ENCODE data around the gene CORO2B. TPM values are rescaled to one million over a fixed set of nuclear protein-coding genes. Genes with fewer than 3 reads are reported as not detected.

The CORO2B gene
- total and polyA plus RNA-seq, 2 of the 4 experiments (the other 2 are of a cell fraction) = 9.3 to 39.3 TPM

- Histone ChIP-seq H3K4me3 (ENCODE audit: insufficient read depth, low read depth, low read length) (no peak overlapping the region), H2AFZ (replicated peaks; ENCODE audit: low read length, poor library complexity) (peak overlapping the region; percentile 76), H3K56ac (ENCODE audit: extremely low read depth, insufficient read depth, low read length) (peak overlapping the region; percentile 51; the same call in 1 of the 2 replicates), H3K4ac (ENCODE audit: low read depth, low read length) (peak overlapping the region; percentile 95), H3K27me3 (ENCODE audit: control insufficient read depth, insufficient read depth, low read length) (no peaks in the 10 kb centered on the region), H4K91ac (ENCODE audit: insufficient read depth, low read depth, low read length) (peak overlapping the region; percentile 95), H2AK5ac (ENCODE audit: low read depth, low read length) (peak overlapping the region; percentile 99), H3K9ac (ENCODE audit: low read depth, low read length) (no peak overlapping the region), H3K4me1 (ENCODE audit: control insufficient read depth, insufficient read depth, low read length) (peaks cover 15% of the 10 kb centered on the region), H2AK9ac (replicated peaks; ENCODE audit: low read depth, low read length, poor library complexity) (peak overlapping the region; percentile 93), H3K36me3 (ENCODE audit: control insufficient read depth, insufficient read depth, low read length) (no peaks in the 10 kb centered on the region), H3K14ac (replicated peaks; ENCODE audit: low read depth, low read length) (peak overlapping the region; percentile 82), H2BK120ac (ENCODE audit: low read depth, low read length) (peak overlapping the region; percentile 97), H2BK20ac (ENCODE audit: low read depth, low read length) (peak overlapping the region; percentile 98), H3K27ac (ENCODE audit: insufficient read depth, low read length) (peak overlapping the region; percentile 25), H3K9me3 (ENCODE audit: control insufficient read depth, insufficient read depth, low read length) (peaks cover 3% of the 10 kb centered on the region), H2BK5ac (ENCODE audit: low read depth, low read length, poor library complexity, severe bottlenecking) (peak overlapping the region; percentile 14), H3K9me1 (ENCODE audit: insufficient read depth, low read length) (peaks cover 18% of the 10 kb centered on the region), H4K5ac (ENCODE audit: low read depth, low read length) (peak overlapping the region; percentile 71), H4K20me1 (ENCODE audit: insufficient read depth, low read length) (no peaks in the 10 kb centered on the region), H3K23ac (ENCODE audit: low read depth, low read length) (peak overlapping the region; percentile 79), H2BK15ac (ENCODE audit: low read depth, low read length) (peak overlapping the region; percentile 99; the same call in 2 of the 3 replicates), H3K18ac (ENCODE audit: low read depth, low read length) (peak overlapping the region; percentile 46), H4K8ac (ENCODE audit: low read depth in 2 of 2, low read length in 2 of 2) (peak overlapping the region; percentile 35 to 93; a peak in 3 of 4 replicates), H3K4me2 (ENCODE audit: low read depth, low read length) (no peak overlapping the region), H3K79me1 (ENCODE audit: low read depth in 1 of 2, low read length in 2 of 2) (no peaks in the 10 kb centered on the region)
- DNase-seq (no peak), ATAC-seq (ENCODE audit: low read depth) (peak; percentile 29)
- intact Hi-C loops (cut with micrococcal nuclease) (loop anchor here (1.0 kb wide), 1 partner anchor 236 kb away; no protein-coding TSS in a partner anchor), in situ Hi-C loops (cut with MboI; ENCODE audit: low sequenced_read_pairs) (no loop called here), dilution Hi-C loops (cut with HindIII; ENCODE audit: low sequenced_read_pairs, unreplicated experiment) (no loop called here)
- 90% methylated on average over 2 of the region's 4 CpGs; no CpG with 5 or more reads in 1 of the 2 experiments for WGBS, 2 experiments (ENCODE audit: extremely low coverage in 2 of 2, insufficient read length in 1 of 2)
- BruUV-seq (replicated peaks) = no TSS peak
- TF ChIP-seq CEBPB (IDR thresholded peaks at IDR 0.05; ENCODE audit: low read depth, low read length) (no peak), RCOR1 (IDR thresholded peaks at IDR 0.05; ENCODE audit: insufficient replicate concordance, low read length) (no peak), RFX5 (IDR thresholded peaks at IDR 0.05; ENCODE audit: low read depth, low read length) (no peak), POLR2A (IDR thresholded peaks at IDR 0.05; ENCODE audit: low read depth, low read length) (no peak), SMC3 (IDR thresholded peaks at IDR 0.05; ENCODE audit: low read depth, low read length) (no peak), RAD21 (IDR thresholded peaks at IDR 0.05; ENCODE audit: low read length) (no peak), BHLHE40 (IDR thresholded peaks at IDR 0.05; ENCODE audit: low read depth, low read length) (no peak), CHD1 (IDR thresholded peaks at IDR 0.05; ENCODE audit: low read depth, low read length) (no peak), MAFK (IDR thresholded peaks at IDR 0.05; ENCODE audit: low read depth, low read length) (no peak), MAZ (IDR thresholded peaks at IDR 0.05; ENCODE audit: borderline replicate concordance, low read depth, low read length) (no peak), MXI1 (IDR thresholded peaks at IDR 0.05; ENCODE audit: borderline replicate concordance, low read depth, low read length) (no peak)
- POLR2A ChIA-PET (ENCODE audit: unreplicated experiment) = no interaction called here
- CTCF ChIA-PET = no interaction called here
These were observed 36.0 kb upstream of the CORO2B start for GRCh38 chr15:68542771-68543164.
